GM12878 (cell line): Measurements from ENCODE around the gene TBCCD1. TPM values are rescaled to one million over a fixed set of nuclear protein-coding genes. Genes with fewer than 3 reads are reported as not detected.

ENCODE experiments used
- ATAC-seq: fragments of 200-7000 bp; cut with Tn5 transposase; 3 replicates; pipeline ENCODE4 v1.9.1; 2020; ENCODE audit warnings: mild to moderate bottlenecking, moderate library complexity
- BruUV-seq: library from RNA; stranded (reverse); fragments of 400-500 nt; replicated peaks from 2 replicates; lab custom pipeline; 2021; lab: Mats Ljungman, UMichigan
- CTCF ChIA-PET: fragments of 300-600 bp; sonication (Branson Sonifier 250); formaldehyde crosslinking; extraction: SDS; loops from one replicate; lab custom pipeline; 2021; ENCODE audit warnings: inconsistent platforms; lab: Yijun Ruan, JAX
- POLR2A ChIA-PET: fragments of 350-600 bp; formaldehyde crosslinking; extraction: SDS; loops from one replicate; lab custom pipeline; 2021; ENCODE audit warnings: inconsistent platforms; lab: Charles Lee
- RAD21 ChIA-PET: fragments of 300-600 bp; sonication (Branson Sonifier 250); formaldehyde crosslinking; loops from one replicate; lab custom pipeline; 2023; ENCODE audit warnings: antibody characterized with exemption; ENCODE audit not compliant: unreplicated experiment; lab: Charles Lee
- SMC1A ChIA-PET: fragments of 300-600 bp; sonication (Branson Sonifier 250); formaldehyde crosslinking; loops from one replicate; lab custom pipeline; 2023; ENCODE audit not compliant: unreplicated experiment, uncharacterized antibody; lab: Charles Lee
- DNase-seq: peaks from one replicate; pipeline ENCODE4 v3.0.0-alpha.2; 2011; ENCODE audit warnings: low read depth, low spot score
- FAIRE-seq: peaks from 3 replicates; lab custom pipeline; 2011; peaks lifted over from hg19 to GRCh38; lab: Jason Lieb, UNC
- H2AFZ ChIP-seq: 2 replicates; pipeline ENCODE4 v1.6.0; 2011; ENCODE audit warnings: low read depth, low read length, control low read depth; ENCODE audit not compliant: control insufficient read depth
- H3K27ac ChIP-seq: 2 replicates; pipeline ENCODE4 v1.5.1; 2011; ENCODE audit warnings: control low read depth; ENCODE audit not compliant: control insufficient read depth, insufficient read depth
- H3K27me3 ChIP-seq, 2 experiments: replicated peaks in 1 of 2; 2 replicates each; pipeline versions ENCODE4 v1.6.0 to v1.6.1; 2011; ENCODE audit warnings: low read length in 1 of 2; ENCODE audit not compliant: control insufficient read depth in 2 of 2, insufficient read depth in 2 of 2
- H3K36me3 ChIP-seq, 2 experiments: 2 replicates each; pipeline ENCODE4 v1.5.1; 2011; ENCODE audit warnings: low read length in 1 of 2; ENCODE audit not compliant: control insufficient read depth in 2 of 2, insufficient read depth in 2 of 2
- H3K4me1 ChIP-seq: 2 replicates; pipeline ENCODE4 v1.6.1; 2011; ENCODE audit warnings: mild to moderate bottlenecking, low read length, moderate library complexity, mixed read lengths; ENCODE audit not compliant: control insufficient read depth, insufficient read depth
- H3K4me2 ChIP-seq: 2 replicates; pipeline ENCODE4 v1.6.0; 2011; ENCODE audit warnings: control low read depth; ENCODE audit not compliant: control insufficient read depth, insufficient read depth
- H3K4me3 ChIP-seq: fragments of 200-600 bp; sonication (generic); 2 replicates; pipeline ENCODE4 v1.5.1; 2016
- H3K79me2 ChIP-seq: 2 replicates; pipeline ENCODE4 v1.6.0; 2011; ENCODE audit warnings: low read length; ENCODE audit not compliant: control insufficient read depth, insufficient read depth
- H3K9ac ChIP-seq: 2 replicates; pipeline ENCODE4 v1.8.0; 2011; ENCODE audit warnings: low read length, control low read depth, mixed read lengths; ENCODE audit not compliant: control insufficient read depth, insufficient read depth
- H3K9me3 ChIP-seq: replicated peaks from 3 replicates; pipeline ENCODE4 v1.5.1; 2011; ENCODE audit warnings: mild to moderate bottlenecking, low read length; ENCODE audit not compliant: control insufficient read depth, insufficient read depth
- H4K20me1 ChIP-seq: 2 replicates; pipeline ENCODE4 v1.6.0; 2011; ENCODE audit not compliant: control insufficient read depth, insufficient read depth
- CBX3 ChIP-seq: fragments of 200-600 bp; sonication (generic); IDR thresholded peaks from 2 replicates; pipeline ENCODE4 v1.6.1; 2016; ENCODE audit warnings: low read depth, borderline replicate concordance
- CBX5 ChIP-seq: sonication (generic); IDR thresholded peaks from 2 replicates; pipeline ENCODE4 v1.6.1; 2016; ENCODE audit warnings: low read depth, moderate library complexity, mild to moderate bottlenecking, inconsistent platforms
- CHD2 ChIP-seq: IDR thresholded peaks from 2 replicates; pipeline ENCODE4 v1.6.1; 2011; ENCODE audit warnings: low read depth, low read length, improper control_type of control experiment, borderline replicate concordance
- CREB1 ChIP-seq: IDR thresholded peaks from 2 replicates; pipeline ENCODE4 v1.6.1; 2012; ENCODE audit warnings: low read depth, mild to moderate bottlenecking, inconsistent platforms
- CREM ChIP-seq: IDR thresholded peaks from 2 replicates; pipeline ENCODE4 v1.6.1; 2014; ENCODE audit warnings: antibody characterized with exemption, low read depth
- HCFC1 ChIP-seq: fragments of 150-350 bp; IDR thresholded peaks from 2 replicates; pipeline ENCODE4 v1.6.1; 2014; ENCODE audit warnings: low read length
- MYB ChIP-seq: fragments of 150-350 bp; IDR thresholded peaks from 2 replicates; pipeline ENCODE4 v1.6.1; 2014; ENCODE audit warnings: mild to moderate bottlenecking, low read depth, low read length, borderline replicate concordance
- MYC ChIP-seq: IDR thresholded peaks from 2 replicates; pipeline ENCODE4 v1.6.1; 2011; ENCODE audit warnings: mild to moderate bottlenecking, low read length, moderate library complexity, inconsistent platforms; ENCODE audit not compliant: insufficient read depth, insufficient replicate concordance, insufficient read length, severe bottlenecking
- NBN ChIP-seq: fragments of 450-650 bp; IDR thresholded peaks from 2 replicates; pipeline ENCODE4 v1.6.1; 2016
- PAX5 ChIP-seq: IDR thresholded peaks from 2 replicates; pipeline ENCODE4 v1.6.1; 2011; ENCODE audit warnings: low read depth, low read length, borderline replicate concordance
- RUNX3 ChIP-seq: IDR thresholded peaks from 2 replicates; pipeline ENCODE4 v1.6.1; 2012; ENCODE audit warnings: low read length, inconsistent platforms
- SP1 ChIP-seq: IDR thresholded peaks from one replicate; pipeline ENCODE4 v1.6.1; 2011; ENCODE audit warnings: low read depth, low read length
- WGBS: methylation state at CpG from one replicate; pipeline ENCODE4 v1.1.6; 2016; ENCODE audit warnings: low lambda C conversion rate; ENCODE audit not compliant: insufficient replicate concordance, insufficient coverage; ENCODE audit errors: missing lambda C conversion rate; 5-methylcytosine and 5-hydroxymethylcytosine counted together
- in situ Hi-C: fragments of 300-500 bp; cut with MboI; formaldehyde crosslinking; loops from 9 replicates; pipeline ENCODE4 v1.14.3; 2018; ENCODE audit warnings: mixed read lengths
- intact Hi-C: fragments of 100-400 bp; cut with micrococcal nuclease; formaldehyde crosslinking; loops from one replicate; pipeline ENCODE4 v1.14.2; 2022; ENCODE audit not compliant: unreplicated experiment
- polyA plus RNA-seq, 11 experiments: library from polyadenylated mRNA; depleted of rRNA in 4 of 11; unstranded in 6 of 11; stranded (reverse) in 5 of 11; fragments of >200 nt; fragmentation: Nextera tagmentation in 4 of 11; fragmentation: Illumina TruSeq in 1 of 11; extraction: Ambion mirVana in 4 of 11; extraction: Trizol in 1 of 11; gene quantifications; 1 replicate in 1 of 11; 2 replicates in 10 of 11; pipeline versions ENCODE4 v1.2.1 to v1.2.3, GENCODE V29; 2011 to 2016; ENCODE audit warnings: inconsistent platforms in 2 of 11, missing spikeins in 2 of 11, low read depth in 1 of 11
- total RNA-seq, 4 experiments: library from RNA; depleted of rRNA in 3 of 4; stranded (reverse); fragments of >200 nt in 3 of 4; fragmentation: Illumina TruSeq in 1 of 4; extraction: Trizol in 1 of 4; gene quantifications; 2 replicates each; pipeline versions ENCODE4 v1.2.1 to v1.2.3, GENCODE V29; 2013 to 2021
- TF ChIP-seq, protein P1 (sequence below): IDR thresholded peaks from 2 replicates; pipeline ENCODE4 v1.6.1; 2011; ENCODE audit warnings: borderline replicate concordance, low read depth, mild to moderate bottlenecking, moderate library complexity, mixed read lengths, low read length; ENCODE audit not compliant: insufficient read depth; ENCODE audit errors: extremely low read length
- TF ChIP-seq, protein P2 (sequence below): IDR thresholded peaks from 2 replicates; pipeline ENCODE4 v1.6.1; 2012; ENCODE audit warnings: mild to moderate bottlenecking, low read depth, low read length
- TF ChIP-seq, protein P3 (sequence below): fragments of 450-650 bp; IDR thresholded peaks from 2 replicates; pipeline ENCODE4 v1.6.1; 2016; ENCODE audit warnings: mild to moderate bottlenecking

The TBCCD1 gene
- total and polyA plus RNA-seq, 10 of the 15 experiments (the other 5 are each of a cell fraction or from before 2014, with no cell fraction given): 6.9 to 23.4 (median 14.7) TPM

DNA sequence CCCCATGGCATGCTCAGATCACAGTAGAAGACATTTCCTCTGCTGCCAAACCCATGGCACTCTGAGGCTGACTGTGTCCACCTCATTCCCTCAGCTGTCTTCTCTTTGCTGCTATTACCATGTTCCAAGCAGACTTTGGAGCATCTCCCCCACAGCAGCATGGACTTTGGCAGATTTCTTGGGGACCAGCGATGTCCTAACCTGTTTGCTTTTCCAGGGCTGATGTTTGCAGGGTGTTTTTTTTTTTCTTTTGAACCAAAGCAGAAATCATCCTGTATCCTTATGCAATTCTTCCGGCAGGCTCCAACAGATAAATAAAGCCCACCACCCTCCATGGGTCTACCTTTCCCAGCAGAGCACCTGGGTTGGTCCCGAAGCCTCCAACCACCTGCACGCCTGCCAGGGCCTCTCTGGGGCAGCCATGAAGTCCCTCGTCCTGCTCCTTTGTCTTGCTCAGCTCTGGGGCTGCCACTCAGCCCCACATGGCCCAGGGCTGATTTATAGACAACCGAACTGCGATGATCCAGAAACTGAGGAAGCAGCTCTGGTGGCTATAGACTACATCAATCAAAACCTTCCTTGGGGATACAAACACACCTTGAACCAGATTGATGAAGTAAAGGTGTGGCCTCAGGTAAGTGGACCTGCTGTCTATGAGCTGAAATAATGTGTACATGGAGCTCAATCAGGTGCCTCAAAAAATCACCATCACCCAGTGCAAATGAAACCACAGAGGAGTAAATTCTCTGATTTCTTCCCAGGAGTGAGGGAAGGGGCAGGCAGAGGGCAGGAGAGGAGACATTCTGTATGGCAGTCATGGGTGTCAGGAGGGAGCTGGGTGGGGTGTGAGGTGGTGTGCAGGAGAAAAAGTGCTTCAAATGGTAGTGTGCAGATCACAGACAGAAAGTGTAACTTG, 45.8 kb upstream of the TBCCD1 start, which contains the start of gene AHSG:
TSS of gene AHSG (plus strand) at position 340 of the 916 bp plus-strand sequence. CDS start at position 422, 82 bp downstream.
- Histone ChIP-seq H3K9ac (no peak within 1 kb of the TSS), H2AFZ (no peak within 1 kb of the TSS), H3K27ac (no peak within 1 kb of the TSS), H3K9me3 (no peaks in the 10 kb centered on the region), H3K4me1 (peaks cover 7% of the 10 kb centered on the region), H3K27me3 (peaks cover 2 to 3% of the 10 kb centered on the region in 2 experiments; a peak in 3 of 4 replicates), H4K20me1 (no peaks in the 10 kb centered on the region), H3K4me3 (no peak within 1 kb of the TSS), H3K36me3 (no peaks in the 10 kb centered on the region), H3K4me2 (no peak within 1 kb of the TSS), H3K79me2 (no peaks in the 10 kb centered on the region)
- ATAC-seq (no peak), FAIRE-seq (no peak), DNase-seq (no peak)
- RAD21 ChIA-PET: no interaction called here
- CTCF ChIA-PET: interaction anchor here (0.5 to 7.7 kb wide), 11 partner anchors 43 to 633 kb away, joined by 3 to 183 read pairs (median 5); partner anchors contain the start of genes DNAJB11 and EIF4A2
- SMC1A ChIA-PET: interaction anchor here (0.6 to 5.7 kb wide), 9 partner anchors 36 to 669 kb away, joined by 3 to 38 read pairs (median 3); no protein-coding TSS in a partner anchor
- WGBS: 28% methylated on average over 7 of the region's 7 CpGs
- no TSS peak for BruUV-seq
- in situ Hi-C loops (no loop called here), intact Hi-C loops (loop anchor here (10.0 kb wide), 1 partner anchor 552 kb away; no protein-coding TSS in a partner anchor)
- POLR2A ChIA-PET: no interaction called here
- TF ChIP-seq MYB: no peak
- TF ChIP-seq CHD2: no peak
- no peak for TF ChIP-seq HCFC1
- TF ChIP-seq CREB1: no peak
- TF ChIP-seq, protein P1, sequence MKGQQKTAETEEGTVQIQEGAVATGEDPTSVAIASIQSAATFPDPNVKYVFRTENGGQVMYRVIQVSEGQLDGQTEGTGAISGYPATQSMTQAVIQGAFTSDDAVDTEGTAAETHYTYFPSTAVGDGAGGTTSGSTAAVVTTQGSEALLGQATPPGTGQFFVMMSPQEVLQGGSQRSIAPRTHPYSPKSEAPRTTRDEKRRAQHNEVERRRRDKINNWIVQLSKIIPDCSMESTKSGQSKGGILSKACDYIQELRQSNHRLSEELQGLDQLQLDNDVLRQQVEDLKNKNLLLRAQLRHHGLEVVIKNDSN: no peak
- TF ChIP-seq SP1: no peak
- TF ChIP-seq NBN: no peak
- TF ChIP-seq PAX5: no peak
- TF ChIP-seq CBX3: no peak
- no peak for TF ChIP-seq MYC
- no peak for TF ChIP-seq RUNX3
- TF ChIP-seq CREM: no peak
- TF ChIP-seq, protein P2, sequence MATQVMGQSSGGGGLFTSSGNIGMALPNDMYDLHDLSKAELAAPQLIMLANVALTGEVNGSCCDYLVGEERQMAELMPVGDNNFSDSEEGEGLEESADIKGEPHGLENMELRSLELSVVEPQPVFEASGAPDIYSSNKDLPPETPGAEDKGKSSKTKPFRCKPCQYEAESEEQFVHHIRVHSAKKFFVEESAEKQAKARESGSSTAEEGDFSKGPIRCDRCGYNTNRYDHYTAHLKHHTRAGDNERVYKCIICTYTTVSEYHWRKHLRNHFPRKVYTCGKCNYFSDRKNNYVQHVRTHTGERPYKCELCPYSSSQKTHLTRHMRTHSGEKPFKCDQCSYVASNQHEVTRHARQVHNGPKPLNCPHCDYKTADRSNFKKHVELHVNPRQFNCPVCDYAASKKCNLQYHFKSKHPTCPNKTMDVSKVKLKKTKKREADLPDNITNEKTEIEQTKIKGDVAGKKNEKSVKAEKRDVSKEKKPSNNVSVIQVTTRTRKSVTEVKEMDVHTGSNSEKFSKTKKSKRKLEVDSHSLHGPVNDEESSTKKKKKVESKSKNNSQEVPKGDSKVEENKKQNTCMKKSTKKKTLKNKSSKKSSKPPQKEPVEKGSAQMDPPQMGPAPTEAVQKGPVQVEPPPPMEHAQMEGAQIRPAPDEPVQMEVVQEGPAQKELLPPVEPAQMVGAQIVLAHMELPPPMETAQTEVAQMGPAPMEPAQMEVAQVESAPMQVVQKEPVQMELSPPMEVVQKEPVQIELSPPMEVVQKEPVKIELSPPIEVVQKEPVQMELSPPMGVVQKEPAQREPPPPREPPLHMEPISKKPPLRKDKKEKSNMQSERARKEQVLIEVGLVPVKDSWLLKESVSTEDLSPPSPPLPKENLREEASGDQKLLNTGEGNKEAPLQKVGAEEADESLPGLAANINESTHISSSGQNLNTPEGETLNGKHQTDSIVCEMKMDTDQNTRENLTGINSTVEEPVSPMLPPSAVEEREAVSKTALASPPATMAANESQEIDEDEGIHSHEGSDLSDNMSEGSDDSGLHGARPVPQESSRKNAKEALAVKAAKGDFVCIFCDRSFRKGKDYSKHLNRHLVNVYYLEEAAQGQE: no peak
- no peak for TF ChIP-seq CBX5
- TF ChIP-seq, protein P3, sequence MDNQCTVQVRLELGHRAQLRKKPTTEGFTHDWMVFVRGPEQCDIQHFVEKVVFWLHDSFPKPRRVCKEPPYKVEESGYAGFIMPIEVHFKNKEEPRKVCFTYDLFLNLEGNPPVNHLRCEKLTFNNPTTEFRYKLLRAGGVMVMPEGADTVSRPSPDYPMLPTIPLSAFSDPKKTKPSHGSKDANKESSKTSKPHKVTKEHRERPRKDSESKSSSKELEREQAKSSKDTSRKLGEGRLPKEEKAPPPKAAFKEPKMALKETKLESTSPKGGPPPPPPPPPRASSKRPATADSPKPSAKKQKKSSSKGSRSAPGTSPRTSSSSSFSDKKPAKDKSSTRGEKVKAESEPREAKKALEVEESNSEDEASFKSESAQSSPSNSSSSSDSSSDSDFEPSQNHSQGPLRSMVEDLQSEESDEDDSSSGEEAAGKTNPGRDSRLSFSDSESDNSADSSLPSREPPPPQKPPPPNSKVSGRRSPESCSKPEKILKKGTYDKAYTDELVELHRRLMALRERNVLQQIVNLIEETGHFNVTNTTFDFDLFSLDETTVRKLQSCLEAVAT: no peak
